K562 (cell line): ENCODE results near the gene PCDHGA7. TPM values are rescaled to one million over a fixed set of nuclear protein-coding genes. Genes with fewer than 3 reads are reported as not detected.
A peak's percentile ranks its signal among the peaks of the same experiment; 100 is the strongest.

Experiments used
- ARID2 ChIP-seq: fragments of 450-650 bp; IDR thresholded peaks from 2 replicates; pipeline ENCODE4 v1.6.1; 2017; ENCODE audit warnings: antibody characterized with exemption, mild to moderate bottlenecking
- BCL6 ChIP-seq: fragments of 250-450 bp; sonication (Bioruptor Pico); IDR thresholded peaks from 2 replicates; pipeline ENCODE4 v1.4.0; 2020
- CTBP1 ChIP-seq: fragments of 450-650 bp; IDR thresholded peaks from 2 replicates; pipeline ENCODE4 v1.6.1; 2016; ENCODE audit warnings: borderline replicate concordance
- ELF1 ChIP-seq: fragments of 200-800 bp; sonication (Bioruptor generic); IDR thresholded peaks from 2 replicates; pipeline ENCODE4 v1.6.1; 2016; ENCODE audit warnings: missing genetic modification characterization, missing compliant biosample characterization
- ERF ChIP-seq: fragments of 450-650 bp; formaldehyde crosslinking; IDR thresholded peaks from 2 replicates; pipeline ENCODE4 v1.4.0; 2020; ENCODE audit warnings: mild to moderate bottlenecking, mixed read lengths
- KHSRP ChIP-seq: fragments of 450-650 bp; IDR thresholded peaks from 2 replicates; pipeline ENCODE4 v1.6.1; 2017
- KLF13 ChIP-seq: fragments of 450-650 bp; IDR thresholded peaks from 2 replicates; pipeline ENCODE4 v1.6.1; 2016; ENCODE audit warnings: missing genetic modification characterization, low read depth, mild to moderate bottlenecking, missing compliant biosample characterization, moderate library complexity, borderline replicate concordance
- NFATC3 ChIP-seq: fragments of 450-650 bp; IDR thresholded peaks from 2 replicates; pipeline ENCODE4 v1.6.1; 2017; ENCODE audit warnings: mild to moderate bottlenecking
- RAD21 ChIP-seq, 2 experiments: fragments of 250-450 bp in 1 of 2; fragments of 450-650 bp in 1 of 2; sonication (Bioruptor Pico) in 1 of 2; formaldehyde crosslinking in 1 of 2; IDR thresholded peaks in 1 of 2; conservative IDR thresholded peaks in 1 of 2; 2 replicates each; pipeline versions ENCODE4 v1.4.0 to v1.8.0; 2020 to 2022; ENCODE audit warnings: mild to moderate bottlenecking in 2 of 2, moderate library complexity in 1 of 2
- RB1 ChIP-seq: fragments of 450-650 bp; IDR thresholded peaks from 2 replicates; pipeline ENCODE4 v1.6.1; 2017; ENCODE audit warnings: low read depth, mild to moderate bottlenecking
- SAFB ChIP-seq: fragments of 200-400 bp; formaldehyde crosslinking; IDR thresholded peaks from 2 replicates; pipeline ENCODE4 v1.6.1; 2017; ENCODE audit warnings: low read depth, low read length, borderline replicate concordance
- SIX5 ChIP-seq, 2 experiments: IDR thresholded peaks; 2 replicates each; pipeline ENCODE4 v1.6.1; 2011; ENCODE audit warnings: low read length in 2 of 2, borderline replicate concordance in 1 of 2, low read depth in 1 of 2, mild to moderate bottlenecking in 1 of 2, moderate library complexity in 1 of 2; ENCODE audit not compliant: insufficient read depth in 1 of 2
- SMC3 ChIP-seq: conservative IDR thresholded peaks from 2 replicates; pipeline ENCODE4 v1.6.1; 2011; ENCODE audit warnings: low read depth, low read length, improper control_type of control experiment; ENCODE audit not compliant: insufficient read depth
- SPI1 ChIP-seq: IDR thresholded peaks from 2 replicates; pipeline ENCODE4 v1.6.1; 2011; ENCODE audit warnings: low read depth, low read length, control low read depth, borderline replicate concordance
- SREBF2 ChIP-seq: sonication (generic); formaldehyde crosslinking; IDR thresholded peaks from 2 replicates; pipeline ENCODE4 v1.4.0; 2020; ENCODE audit warnings: mild to moderate bottlenecking, missing genetic modification reagents
- TRIM25 ChIP-seq: fragments of 450-650 bp; IDR thresholded peaks from 2 replicates; pipeline ENCODE4 v1.7.0; 2016; ENCODE audit warnings: borderline replicate concordance
- XRCC3 ChIP-seq: fragments of 450-650 bp; IDR thresholded peaks from 2 replicates; pipeline ENCODE4 v1.6.1; 2017; ENCODE audit warnings: mild to moderate bottlenecking, moderate library complexity
- ZNF134 ChIP-seq: fragments of 250-450 bp; sonication (Bioruptor Pico); conservative IDR thresholded peaks from 2 replicates; pipeline ENCODE4 v1.4.0; 2020
- ZNF408 ChIP-seq: fragments of 250-450 bp; sonication (Bioruptor Pico); IDR thresholded peaks from 2 replicates; pipeline ENCODE4 v1.4.0; 2020; ENCODE audit warnings: low read depth, mild to moderate bottlenecking, moderate library complexity
- ZNF518B ChIP-seq: fragments of 250-450 bp; sonication (Bioruptor Pico); IDR thresholded peaks from 2 replicates; pipeline ENCODE4 v1.5.0; 2021; ENCODE audit warnings: mild to moderate bottlenecking, moderate library complexity
- ZNF589 ChIP-seq: fragments of 200-800 bp; sonication (Bioruptor generic); IDR thresholded peaks from 2 replicates; pipeline ENCODE4 v1.6.1; 2016; ENCODE audit warnings: low read depth, missing genetic modification characterization, missing compliant biosample characterization
- ZNF699 ChIP-seq: fragments of 250-450 bp; sonication (Bioruptor Pico); IDR thresholded peaks from 2 replicates; pipeline ENCODE4 v1.8.0; 2021; ENCODE audit warnings: mild to moderate bottlenecking, moderate library complexity; ENCODE audit not compliant: insufficient replicate concordance
- polyA plus RNA-seq, 8 experiments: library from polyadenylated mRNA; depleted of rRNA in 4 of 8; stranded (reverse) in 5 of 8; unstranded in 3 of 8; fragments of >200 nt; fragmentation: Nextera tagmentation in 2 of 8; fragmentation: Illumina TruSeq in 1 of 8; extraction: Ambion mirVana in 2 of 8; extraction: Trizol in 1 of 8; gene quantifications; 2 replicates each; pipeline versions ENCODE4 v1.2.1 to v1.2.3, GENCODE V29; 2011 to 2014; ENCODE audit warnings: inconsistent platforms in 1 of 8, missing spikeins in 1 of 8
- total RNA-seq, 7 experiments: library from RNA; depleted of rRNA in 6 of 7; stranded (reverse); fragments of >200 nt in 6 of 7; fragmentation: Illumina TruSeq in 2 of 7; extraction: Trizol in 2 of 7; gene quantifications; 2 replicates each; pipeline versions ENCODE4 v1.2.1 to v1.2.3, GENCODE V29; 2011 to 2021; ENCODE audit warnings: low replicate concordance in 1 of 7
- TF ChIP-seq, protein P1 (sequence below): sonication (generic); formaldehyde crosslinking; IDR thresholded peaks from 2 replicates; pipeline ENCODE4 v1.8.0; 2022; ENCODE audit warnings: mild to moderate bottlenecking, missing genetic modification reagents

The PCDHGA7 gene
- total and polyA plus RNA-seq, 9 of the 15 experiments (the other 6 are each of a cell fraction or from before 2014, with no cell fraction given): 0.03 to 0.11 (median 0.06) TPM; not detected in 5

DNA sequence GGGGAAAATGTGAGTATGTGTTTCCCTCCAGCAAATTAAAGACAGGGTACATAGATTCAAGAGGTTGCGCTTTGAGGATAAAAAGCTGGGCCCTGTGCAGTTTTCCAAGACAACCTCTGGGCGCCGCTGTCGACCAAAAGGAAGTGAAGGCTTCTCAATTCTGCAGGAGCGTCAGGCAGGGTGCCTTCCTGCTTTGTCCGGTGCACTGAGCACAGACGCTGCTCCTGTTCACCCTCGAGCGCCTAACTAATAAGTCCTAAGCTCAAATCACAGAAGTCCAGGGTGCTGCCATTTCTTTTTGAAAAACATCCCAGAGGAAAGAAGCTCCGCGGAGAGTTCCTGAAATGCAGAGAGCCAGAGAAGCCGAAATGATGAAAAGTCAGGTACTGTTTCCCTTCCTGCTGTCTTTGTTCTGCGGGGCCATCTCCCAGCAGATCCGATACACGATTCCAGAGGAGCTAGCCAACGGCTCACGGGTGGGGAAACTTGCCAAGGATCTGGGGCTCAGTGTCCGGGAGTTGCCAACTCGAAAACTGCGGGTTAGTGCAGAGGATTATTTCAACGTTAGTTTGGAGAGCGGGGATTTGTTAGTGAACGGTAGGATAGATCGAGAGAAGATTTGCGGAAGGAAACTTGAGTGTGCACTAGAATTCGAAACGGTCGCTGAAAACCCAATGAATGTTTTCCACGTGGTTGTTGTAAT, 32.5 kb upstream of the PCDHGA7 start, which contains the start of gene PCDHGB1 (continued):
- TF ChIP-seq TRIM25 (no peak), KHSRP (no peak), ERF (CRISPR knock-in tag) (no peak), XRCC3 (no peak), CTBP1 (0 out of 2 replicates have a peak, but pooled peaks have one; percentile 12), ZNF699 (CRISPR knock-in tag) (no peak), NFATC3 (no peak), SPI1 (peak; percentile 37; the same call in 1 of the 2 replicates), SMC3 (0 out of 2 replicates have a peak, but pooled peaks have one; percentile 15), SAFB (no peak), RAD21 (CRISPR knock-in tag; conservative IDR thresholded peaks at IDR 0.05 in 1 of 2, IDR thresholded peaks at IDR 0.05 in 1 of 2) (peak; percentile 59 to 62), RB1 (0 out of 2 replicates have a peak, but pooled peaks have one; percentile 11), SREBF2 (CRISPR knock-in tag) (no peak), ARID2 (no peak), ZNF134 (CRISPR knock-in tag) (no peak), KLF13 (tag) (no peak), ELF1 (tag) (0 out of 2 replicates have a peak, but pooled peaks have one; percentile 40), BCL6 (CRISPR knock-in tag) (no peak), ZNF589 (no peak), ZNF408 (no peak), ZNF518B (CRISPR knock-in tag) (no peak), SIX5 (IDR thresholded peaks at IDR 0.05; ENCODE audit: borderline replicate concordance in 1 of 2, insufficient read depth in 1 of 2, low read depth in 1 of 2, low read length in 2 of 2) (no peak)
- TF ChIP-seq, protein P1, sequence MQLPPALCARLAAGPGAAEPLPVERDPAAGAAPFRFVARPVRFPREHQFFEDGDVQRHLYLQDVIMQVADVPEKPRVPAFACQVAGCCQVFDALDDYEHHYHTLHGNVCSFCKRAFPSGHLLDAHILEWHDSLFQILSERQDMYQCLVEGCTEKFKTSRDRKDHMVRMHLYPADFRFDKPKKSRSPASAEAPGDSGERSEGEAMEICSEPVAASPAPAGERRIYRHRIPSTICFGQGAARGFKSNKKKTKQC (CRISPR knock-in tag): no peak
